ENCODE data around the gene MRO.

DNA sequence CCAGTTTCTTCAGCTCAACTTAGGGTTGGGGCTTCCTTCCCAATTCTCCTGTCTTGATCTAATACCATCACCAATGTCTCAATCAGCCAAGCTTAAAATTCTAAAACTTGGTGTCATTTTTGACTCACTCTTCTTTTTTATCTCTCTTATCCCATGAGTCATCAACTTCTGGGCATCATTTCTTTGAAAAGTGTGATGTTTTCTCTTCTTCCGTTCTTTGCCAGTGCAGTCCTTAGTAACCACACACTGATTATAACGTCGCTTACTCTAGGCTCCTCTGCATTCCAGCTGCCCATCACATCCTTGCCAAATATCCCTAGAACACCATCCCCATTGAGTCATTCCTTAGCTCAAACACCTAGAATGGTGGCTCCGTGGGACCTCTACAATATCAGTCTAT lies 27.4 kb upstream of the MRO start:
- TF ChIP-seq, protein P1, sequence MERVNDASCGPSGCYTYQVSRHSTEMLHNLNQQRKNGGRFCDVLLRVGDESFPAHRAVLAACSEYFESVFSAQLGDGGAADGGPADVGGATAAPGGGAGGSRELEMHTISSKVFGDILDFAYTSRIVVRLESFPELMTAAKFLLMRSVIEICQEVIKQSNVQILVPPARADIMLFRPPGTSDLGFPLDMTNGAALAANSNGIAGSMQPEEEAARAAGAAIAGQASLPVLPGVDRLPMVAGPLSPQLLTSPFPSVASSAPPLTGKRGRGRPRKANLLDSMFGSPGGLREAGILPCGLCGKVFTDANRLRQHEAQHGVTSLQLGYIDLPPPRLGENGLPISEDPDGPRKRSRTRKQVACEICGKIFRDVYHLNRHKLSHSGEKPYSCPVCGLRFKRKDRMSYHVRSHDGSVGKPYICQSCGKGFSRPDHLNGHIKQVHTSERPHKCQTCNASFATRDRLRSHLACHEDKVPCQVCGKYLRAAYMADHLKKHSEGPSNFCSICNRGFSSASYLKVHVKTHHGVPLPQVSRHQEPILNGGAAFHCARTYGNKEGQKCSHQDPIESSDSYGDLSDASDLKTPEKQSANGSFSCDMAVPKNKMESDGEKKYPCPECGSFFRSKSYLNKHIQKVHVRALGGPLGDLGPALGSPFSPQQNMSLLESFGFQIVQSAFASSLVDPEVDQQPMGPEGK (CRISPR knock-in tag; IDR thresholded peaks at IDR 0.05; ENCODE audit: borderline replicate concordance): no peak
- TF ChIP-seq ISL1 (CRISPR knock-in tag; IDR thresholded peaks at IDR 0.05) (no peak), RARB (CRISPR knock-in tag; IDR thresholded peaks at IDR 0.05) (no peak), TOX (CRISPR knock-in tag; IDR thresholded peaks at IDR 0.05; ENCODE audit: borderline replicate concordance) (no peak), GLIS3 (CRISPR knock-in tag; IDR thresholded peaks at IDR 0.05) (no peak), ZFP3 (CRISPR knock-in tag; IDR thresholded peaks at IDR 0.05) (no peak), PPARA (CRISPR knock-in tag; IDR thresholded peaks at IDR 0.05; ENCODE audit: borderline replicate concordance) (no peak), OSR1 (CRISPR knock-in tag; IDR thresholded peaks at IDR 0.05) (no peak), TCF4 (CRISPR knock-in tag; IDR thresholded peaks at IDR 0.05; ENCODE audit: borderline replicate concordance) (no peak)
- TF ChIP-seq, protein P2, sequence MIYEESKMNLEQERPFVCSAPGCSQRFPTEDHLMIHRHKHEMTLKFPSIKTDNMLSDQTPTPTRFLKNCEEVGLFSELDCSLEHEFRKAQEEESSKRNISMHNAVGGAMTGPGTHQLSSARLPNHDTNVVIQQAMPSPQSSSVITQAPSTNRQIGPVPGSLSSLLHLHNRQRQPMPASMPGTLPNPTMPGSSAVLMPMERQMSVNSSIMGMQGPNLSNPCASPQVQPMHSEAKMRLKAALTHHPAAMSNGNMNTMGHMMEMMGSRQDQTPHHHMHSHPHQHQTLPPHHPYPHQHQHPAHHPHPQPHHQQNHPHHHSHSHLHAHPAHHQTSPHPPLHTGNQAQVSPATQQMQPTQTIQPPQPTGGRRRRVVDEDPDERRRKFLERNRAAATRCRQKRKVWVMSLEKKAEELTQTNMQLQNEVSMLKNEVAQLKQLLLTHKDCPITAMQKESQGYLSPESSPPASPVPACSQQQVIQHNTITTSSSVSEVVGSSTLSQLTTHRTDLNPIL (CRISPR knock-in tag; IDR thresholded peaks at IDR 0.05; ENCODE audit: low read depth): no peak
